NK-92 treated with Interleukin-12 subunit alpha and Interleukin-12 subunit beta, amount 100 ng/mL, for 24 hours (cell line): Measurements from ENCODE around the gene RDH13.
"Not testable (repeated sequence)": the region's sequence is repeated elsewhere in the genome, so short reads cannot be mapped to it uniquely, and the experiment has no call there.

Experiments used
- DNase-seq: peaks from one replicate; lab custom pipeline; 2025; lab: John Stamatoyannopoulos, UW

Gene RDH13

GRCh38 chr19:55076321-55076720 lies 13.4 kb upstream of the RDH13 start:
- no peak for DNase-seq

GRCh38 chr19:55075371-55075998 lies 12.5 kb upstream of the RDH13 start, which contains the start of gene EPS8L1:
Gene EPS8L1, plus strand, starts transcription at chr19:55075869. Its CDS starts 576 bp downstream, at chr19:55076445.
- no peak for DNase-seq

- no peak for DNase-seq
Measured at GRCh38 chr19:55071913-55072312, 9.0 kb upstream of the RDH13 start.

DNA sequence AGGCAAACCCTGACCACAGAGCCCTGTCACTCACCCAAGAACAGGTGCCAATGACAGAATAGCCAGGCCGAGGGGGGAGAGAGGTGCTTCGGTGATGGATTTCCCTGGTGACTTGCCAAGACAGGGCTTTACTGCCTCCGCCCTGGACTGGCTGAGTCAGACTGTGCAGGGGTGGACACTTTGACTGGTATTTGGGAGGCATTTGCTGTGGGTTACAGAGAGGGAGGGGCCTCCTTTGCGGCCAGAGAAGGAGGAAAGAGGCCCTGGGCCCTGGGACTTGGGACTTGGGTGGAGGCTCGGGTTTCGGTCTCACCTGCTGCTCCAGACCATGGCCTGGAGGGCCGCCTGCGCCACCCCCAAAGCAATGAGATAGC lies 8.2 kb upstream of the RDH13 start:
- no peak for DNase-seq

DNA sequence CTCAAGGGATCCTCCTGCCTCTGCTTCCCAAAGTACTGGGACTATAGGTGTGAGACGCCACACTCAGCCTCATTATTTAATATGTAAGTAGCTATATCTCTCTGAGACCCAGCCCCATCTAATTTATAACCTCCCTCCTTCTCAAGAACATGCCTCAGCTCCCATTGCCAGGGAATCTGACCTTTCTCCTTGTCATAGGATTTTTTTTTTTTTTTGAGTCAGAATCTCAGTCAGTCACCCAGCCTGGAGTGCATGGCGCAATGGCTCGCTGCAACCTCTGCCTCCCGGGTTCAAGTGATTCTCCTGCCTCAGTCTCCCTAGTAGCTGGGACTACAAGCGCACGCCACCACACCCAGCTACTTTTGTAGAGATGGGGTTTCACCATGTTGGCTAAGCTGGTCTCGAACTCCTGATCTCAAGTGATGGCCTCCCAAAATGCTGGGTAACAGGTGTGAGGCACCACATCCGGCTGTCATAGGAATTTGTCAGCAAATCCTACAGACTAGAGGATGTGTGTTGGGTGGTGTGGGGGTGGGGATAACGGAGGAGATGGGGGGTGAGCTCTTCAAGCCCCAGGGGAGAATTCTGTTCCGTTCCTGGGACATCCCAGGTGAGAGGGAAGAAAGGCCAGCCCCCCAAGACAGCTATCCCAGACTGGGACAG lies 7.6 kb upstream of the RDH13 start:
- no peak for DNase-seq

- no peak for DNase-seq
Measured at GRCh38 chr19:55069865-55070197, 6.9 kb upstream of the RDH13 start.

DNA sequence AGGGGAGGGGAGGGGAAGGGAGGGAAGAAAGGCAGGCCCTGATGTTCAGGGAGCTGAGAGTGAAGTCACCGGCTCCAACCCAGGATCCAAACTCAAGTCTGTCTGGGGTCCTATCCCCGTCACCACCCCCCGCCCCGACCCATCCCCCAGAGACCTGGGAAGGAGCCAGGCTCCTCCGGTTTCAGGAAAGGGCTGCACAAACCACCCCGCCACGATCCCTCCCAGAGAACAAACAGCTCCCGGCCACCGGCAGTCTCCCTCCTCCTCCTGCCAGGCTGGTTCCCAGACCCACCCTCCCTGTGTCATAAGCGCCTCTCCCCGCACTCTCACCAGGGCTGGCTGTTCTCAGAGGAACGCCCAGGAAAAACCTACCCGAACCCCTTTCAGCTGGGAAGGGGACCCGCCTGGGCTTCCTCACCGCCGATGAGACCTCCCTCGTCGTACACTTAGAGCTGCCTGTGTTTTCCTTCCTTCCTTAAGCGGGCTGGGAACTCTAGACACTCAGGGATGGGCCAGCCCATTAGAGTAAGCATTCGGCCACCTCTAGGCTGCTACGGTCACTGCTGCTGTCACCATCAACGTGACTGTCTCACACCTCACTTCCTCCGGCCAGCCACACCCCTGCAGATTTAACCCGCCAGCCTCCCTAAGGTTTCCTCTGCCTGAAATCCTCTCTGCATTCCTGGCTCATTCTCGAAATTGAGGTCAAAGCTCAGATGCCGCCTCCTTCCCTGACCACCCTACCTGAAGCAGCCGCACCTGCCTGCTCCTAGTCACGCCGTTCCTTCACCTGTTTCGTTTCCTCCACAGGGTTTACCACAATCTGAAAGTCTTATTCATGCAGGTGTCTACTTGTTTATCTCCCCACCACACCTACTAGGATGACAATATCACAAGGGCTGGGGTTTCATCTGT lies 6.3 kb upstream of the RDH13 start:
- DNase-seq: peak; percentile 16

GRCh38 chr19:55067869-55068268 lies 4.9 kb upstream of the RDH13 start:
- no peak for DNase-seq

GRCh38 chr19:55066107-55066709 lies 3.3 kb upstream of the RDH13 start:
- no peak for DNase-seq

GRCh38 chr19:55065516-55065915 lies 2.6 kb upstream of the RDH13 start:
- not testable (repeated sequence) for DNase-seq

GRCh38 chr19:55063492-55063843 lies 520 bp upstream of the RDH13 start:
- DNase-seq: no peak

GRCh38 chr19:55060287-55060686 lies 2.7 kb downstream of the RDH13 start:
- DNase-seq: not testable (repeated sequence)

GRCh38 chr19:55058781-55059610 lies 4.0 kb downstream of the RDH13 start:
- DNase-seq: no peak

DNA sequence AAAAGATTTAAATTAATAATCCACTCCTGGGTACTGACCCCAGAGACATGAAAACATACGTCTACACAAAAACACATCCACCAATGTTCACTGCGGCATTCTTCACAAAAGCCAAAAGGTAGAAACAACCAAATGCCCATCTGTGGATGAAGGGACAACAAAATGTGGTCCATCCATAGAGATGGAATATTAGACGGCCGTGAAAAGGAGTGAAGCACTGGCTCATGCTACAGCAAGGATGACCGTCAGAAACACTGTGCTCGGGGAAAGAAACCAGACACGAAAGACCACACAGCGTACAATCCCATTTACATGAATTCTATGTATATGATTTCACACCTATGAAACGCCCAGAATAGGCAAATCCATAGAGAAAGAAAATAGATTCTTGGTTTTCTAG lies 6.1 kb downstream of the RDH13 start:
- no peak for DNase-seq

GRCh38 chr19:55053735-55054134 lies 9.2 kb downstream of the RDH13 start:
- DNase-seq: no peak

- DNase-seq: no peak
Measured at GRCh38 chr19:55050749-55051532, 12.0 kb downstream of the RDH13 start.

DNA sequence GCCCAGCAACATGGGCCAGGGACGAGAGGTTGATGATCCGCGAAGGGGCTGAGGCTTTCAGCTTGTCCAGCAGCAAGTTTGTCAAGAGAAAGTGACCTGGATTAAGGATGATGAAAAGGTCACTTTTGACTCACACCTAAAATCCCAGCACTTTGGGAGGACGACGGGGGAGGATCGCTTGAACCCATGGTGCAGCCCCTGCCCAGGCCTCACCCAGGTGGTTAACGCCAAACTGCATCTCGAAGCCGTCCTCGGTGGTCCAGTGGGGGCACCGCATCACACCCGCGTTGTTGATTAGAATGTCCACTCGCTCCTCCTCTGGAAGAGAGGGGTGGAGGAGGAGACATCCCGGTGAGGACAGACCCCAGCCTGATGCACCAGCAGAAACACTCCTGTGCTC lies 14.5 kb downstream of the RDH13 start:
- DNase-seq: no peak

GRCh38 chr19:55047951-55048350 lies 15.0 kb downstream of the RDH13 start:
- no peak for DNase-seq

GRCh38 chr19:55046975-55047622 lies 15.8 kb downstream of the RDH13 start:
- no peak for DNase-seq
